ENCODE measurements around the gene SMARCA1. TPM values are rescaled to one million over a fixed set of nuclear protein-coding genes. Genes with fewer than 3 reads are reported as not detected.
"Not testable (repeated sequence)": the region's sequence is repeated elsewhere in the genome, so short reads cannot be mapped to it uniquely, and the experiment has no call there.

Gene SMARCA1
- 123 to 126 TPM (median 123 TPM) in 3 replicates for total RNA-seq
- long read RNA-seq, full-length matches to known transcripts: 386 of 524 reads
- long read RNA-seq, partial matches to known transcripts: 17 of 524 reads
- long read RNA-seq, other reads (novel, unspliced or antisense): 121 of 524 reads

GRCh38 chrX:129523079-129523911 is at the start of gene SMARCA1:
TSS of gene SMARCA1 (minus strand) at chrX:129523490. CDS start at chrX:129523370, 120 bp downstream.
- DNase-seq (ENCODE audit: low spot score): no peak
- Mint-ChIP-seq H3K27ac (ENCODE audit: unreplicated experiment) (peak within 1 kb of the TSS; percentile 92), H3K9me3 (ENCODE audit: low read depth) (no peaks in the 10 kb centered on the region), H3K4me1 (ENCODE audit: low read depth) (peaks cover 34% of the 10 kb centered on the region), H3K4me3 (ENCODE audit: unreplicated experiment) (peak within 1 kb of the TSS; percentile 85), H3K27me3 (ENCODE audit: low read depth) (no peaks in the 10 kb centered on the region), H3K36me3 (ENCODE audit: low read depth) (no peaks in the 10 kb centered on the region)
- TF ChIP-seq CTCF (IDR thresholded peaks at IDR 0.05): no peak

- H3K4me3 Mint-ChIP-seq (ENCODE audit: unreplicated experiment): no peak overlapping the region
- H3K27me3 Mint-ChIP-seq (ENCODE audit: low read depth): no peaks in the 10 kb centered on the region
- no peaks in the 10 kb centered on the region for H3K9me3 Mint-ChIP-seq (ENCODE audit: low read depth)
- H3K27ac Mint-ChIP-seq (ENCODE audit: unreplicated experiment): no peak overlapping the region
- H3K4me1 Mint-ChIP-seq (ENCODE audit: low read depth): peaks cover 15% of the 10 kb centered on the region
- no peak for TF ChIP-seq CTCF (IDR thresholded peaks at IDR 0.05)
- no peak for DNase-seq (ENCODE audit: low spot score)
- peaks cover 45% of the 10 kb centered on the region for H3K36me3 Mint-ChIP-seq (ENCODE audit: low read depth)
Measured at GRCh38 chrX:129572422-129572821, 49.1 kb upstream of the SMARCA1 start.

GRCh38 chrX:129568349-129568748 is 45.1 kb upstream of the SMARCA1 start:
- Mint-ChIP-seq H3K27me3 (ENCODE audit: low read depth) (no peaks in the 10 kb centered on the region), H3K4me3 (ENCODE audit: unreplicated experiment) (no peak overlapping the region), H3K4me1 (ENCODE audit: low read depth) (peaks cover 15% of the 10 kb centered on the region), H3K9me3 (ENCODE audit: low read depth) (peaks cover 2% of the 10 kb centered on the region), H3K27ac (ENCODE audit: unreplicated experiment) (no peak overlapping the region), H3K36me3 (ENCODE audit: low read depth) (peaks cover 41% of the 10 kb centered on the region)
- no peak for TF ChIP-seq CTCF (IDR thresholded peaks at IDR 0.05)
- DNase-seq (ENCODE audit: low spot score): no peak

GRCh38 chrX:129566073-129566472 is 42.8 kb upstream of the SMARCA1 start:
- Mint-ChIP-seq H3K4me1 (ENCODE audit: low read depth) (peaks cover 15% of the 10 kb centered on the region), H3K4me3 (ENCODE audit: unreplicated experiment) (no peak overlapping the region), H3K36me3 (ENCODE audit: low read depth) (peaks cover 46% of the 10 kb centered on the region), H3K27me3 (ENCODE audit: low read depth) (no peaks in the 10 kb centered on the region), H3K9me3 (ENCODE audit: low read depth) (peaks cover 2% of the 10 kb centered on the region), H3K27ac (ENCODE audit: unreplicated experiment) (peak overlapping the region; percentile 18)
- no peak for TF ChIP-seq CTCF (IDR thresholded peaks at IDR 0.05)
- DNase-seq (ENCODE audit: low spot score): no peak

GRCh38 chrX:129565046-129565650 is 41.9 kb upstream of the SMARCA1 start:
- Mint-ChIP-seq H3K27ac (ENCODE audit: unreplicated experiment) (no peak overlapping the region), H3K4me1 (ENCODE audit: low read depth) (peaks cover 15% of the 10 kb centered on the region), H3K4me3 (ENCODE audit: unreplicated experiment) (no peak overlapping the region), H3K9me3 (ENCODE audit: low read depth) (peaks cover 2% of the 10 kb centered on the region), H3K27me3 (ENCODE audit: low read depth) (no peaks in the 10 kb centered on the region), H3K36me3 (ENCODE audit: low read depth) (peaks cover 41% of the 10 kb centered on the region)
- DNase-seq (ENCODE audit: low spot score): no peak
- no peak for TF ChIP-seq CTCF (IDR thresholded peaks at IDR 0.05)

GRCh38 chrX:129564345-129564744 is 41.1 kb upstream of the SMARCA1 start:
- Mint-ChIP-seq H3K36me3 (ENCODE audit: low read depth) (peaks cover 43% of the 10 kb centered on the region), H3K4me1 (ENCODE audit: low read depth) (peaks cover 15% of the 10 kb centered on the region)
- not testable (repeated sequence) for H3K27ac Mint-ChIP-seq (ENCODE audit: unreplicated experiment); H3K4me3 Mint-ChIP-seq (ENCODE audit: unreplicated experiment); DNase-seq (ENCODE audit: low spot score); H3K9me3 Mint-ChIP-seq (ENCODE audit: low read depth); H3K27me3 Mint-ChIP-seq (ENCODE audit: low read depth)

Data from chondrocyte (in vitro differentiated cells).